GM23338 (cell line): Measurements from ENCODE around the gene OMP. TPM values are rescaled to one million over a fixed set of nuclear protein-coding genes. Genes with fewer than 3 reads are reported as not detected.

Source experiments
- ATAC-seq: fragments of 200-7000 bp; cut with Tn5 transposase; 3 replicates; pipeline ENCODE4 v1.9.1; 2020
- DNase-seq: peaks from one replicate; pipeline ENCODE4 v3.0.0-alpha.2; 2015; ENCODE audit warnings: low spot score
- H2AFZ ChIP-seq: fragments of 200-600 bp; sonication (generic); 2 replicates; pipeline ENCODE4 v1.8.0; 2016; ENCODE audit warnings: antibody characterized with exemption, mild to moderate bottlenecking, moderate library complexity
- H3F3A ChIP-seq: fragments of 200-600 bp; sonication (generic); replicated peaks from 2 replicates; pipeline ENCODE4 v1.8.0; 2017; ENCODE audit warnings: antibody characterized with exemption, mixed run types, low read depth
- H3K27ac ChIP-seq: fragments of 200-600 bp; sonication (generic); 2 replicates; pipeline ENCODE4 v1.6.1; 2016; ENCODE audit warnings: low read depth
- H3K27me3 ChIP-seq: fragments of 200-600 bp; sonication (generic); 2 replicates; pipeline ENCODE4 v1.8.0; 2016; ENCODE audit warnings: mild to moderate bottlenecking, mixed run types, moderate library complexity; ENCODE audit not compliant: insufficient read depth
- H3K36me3 ChIP-seq: fragments of 200-600 bp; sonication (generic); 2 replicates; pipeline ENCODE4 v1.8.0; 2016; ENCODE audit warnings: mild to moderate bottlenecking; ENCODE audit not compliant: insufficient read depth
- H3K4me1 ChIP-seq: fragments of 200-600 bp; sonication (generic); 2 replicates; pipeline ENCODE4 v1.8.0; 2016; ENCODE audit warnings: mild to moderate bottlenecking, moderate library complexity; ENCODE audit not compliant: insufficient read depth
- H3K4me2 ChIP-seq: fragments of 200-600 bp; sonication (generic); 2 replicates; pipeline ENCODE4 v1.7.1; 2017; ENCODE audit warnings: mixed run types
- H3K4me3 ChIP-seq: fragments of 200-600 bp; sonication (generic); 2 replicates; pipeline ENCODE4 v1.6.1; 2016; ENCODE audit warnings: mixed run types
- H3K79me2 ChIP-seq: fragments of 200-600 bp; sonication (generic); replicated peaks from 2 replicates; pipeline ENCODE4 v1.8.0; 2017; ENCODE audit warnings: mild to moderate bottlenecking; ENCODE audit not compliant: insufficient read depth
- H3K9me2 ChIP-seq: fragments of 200-600 bp; sonication (generic); 2 replicates; pipeline ENCODE4 v1.8.0; 2017; ENCODE audit not compliant: insufficient read depth
- H4K20me1 ChIP-seq: fragments of 200-600 bp; sonication (generic); replicated peaks from 2 replicates; pipeline ENCODE4 v1.8.0; 2017; ENCODE audit warnings: mild to moderate bottlenecking; ENCODE audit not compliant: insufficient read depth
- H3K27ac Mint-ChIP-seq: 2 replicates; pipeline ENCODE4 v1.8.0; 2020; ENCODE audit warnings: inconsistent platforms, mild to moderate bottlenecking, moderate library complexity, mixed read lengths
- H3K27me3 Mint-ChIP-seq: 3 replicates; pipeline ENCODE4 v1.8.0; 2022; ENCODE audit warnings: low read depth, mild to moderate bottlenecking, moderate library complexity, mixed read lengths, inconsistent platforms; ENCODE audit not compliant: insufficient read depth, poor library complexity
- H3K36me3 Mint-ChIP-seq: 3 replicates; pipeline ENCODE4 v1.8.0; 2021; ENCODE audit warnings: low read depth, mild to moderate bottlenecking, inconsistent platforms, moderate library complexity, mixed read lengths
- H3K4me1 Mint-ChIP-seq: 3 replicates; pipeline ENCODE4 v1.8.0; 2020; ENCODE audit warnings: mild to moderate bottlenecking, inconsistent platforms, mixed read lengths
- H3K4me3 Mint-ChIP-seq: 3 replicates; pipeline ENCODE4 v1.8.0; 2021; ENCODE audit warnings: moderate library complexity, mild to moderate bottlenecking, inconsistent platforms, mixed read lengths
- H3K9me3 Mint-ChIP-seq: 3 replicates; pipeline ENCODE4 v1.8.0; 2020; ENCODE audit warnings: moderate library complexity, mild to moderate bottlenecking, inconsistent platforms, mixed read lengths
- CREB1 ChIP-seq: fragments of 250-450 bp; sonication (Bioruptor Pico); IDR thresholded peaks from 2 replicates; pipeline ENCODE4 v1.5.0; 2020; ENCODE audit warnings: low read depth, mild to moderate bottlenecking, moderate library complexity
- CTCF ChIP-seq, 2 experiments: fragments of 200-600 bp in 1 of 2; sonication (generic) in 1 of 2; conservative IDR thresholded peaks; 2 replicates each; pipeline versions ENCODE4 v1.5.1 to v1.6.1; 2016 to 2017; ENCODE audit warnings: antibody characterized with exemption in 2 of 2, low read depth in 2 of 2, mild to moderate bottlenecking in 2 of 2, moderate library complexity in 1 of 2
- ETS1 ChIP-seq: IDR thresholded peaks from 2 replicates; pipeline ENCODE4 v1.6.1; 2016; ENCODE audit warnings: antibody characterized with exemption
- EZH2 ChIP-seq: fragments of 200-600 bp; sonication (generic); IDR thresholded peaks from one replicate; pipeline ENCODE4 v1.8.0; 2017; ENCODE audit warnings: antibody characterized with exemption, mild to moderate bottlenecking, low read depth; ENCODE audit not compliant: unreplicated experiment
- EZH2phosphoT487 ChIP-seq: fragments of 200-600 bp; sonication (generic); IDR thresholded peaks from one replicate; pipeline ENCODE4 v1.8.1; 2018; ENCODE audit warnings: antibody characterized with exemption; ENCODE audit not compliant: unreplicated experiment
- JUNB ChIP-seq: IDR thresholded peaks from one replicate; pipeline ENCODE4 v1.6.1; 2016; ENCODE audit warnings: antibody characterized with exemption; ENCODE audit not compliant: unreplicated experiment
- NANOG ChIP-seq: IDR thresholded peaks from 2 replicates; pipeline ENCODE4 v1.6.1; 2016; ENCODE audit warnings: antibody characterized with exemption, borderline replicate concordance
- POLR2AphosphoS5 ChIP-seq: IDR thresholded peaks from 2 replicates; pipeline ENCODE4 v1.6.1; 2016; ENCODE audit warnings: antibody characterized with exemption, low read depth
- REST ChIP-seq: IDR thresholded peaks from one replicate; pipeline ENCODE4 v1.6.1; 2018; ENCODE audit warnings: antibody characterized with exemption; ENCODE audit not compliant: unreplicated experiment
- STAT1 ChIP-seq: IDR thresholded peaks from one replicate; pipeline ENCODE4 v1.6.1; 2016; ENCODE audit warnings: antibody characterized with exemption; ENCODE audit not compliant: unreplicated experiment
- ZNF114 ChIP-seq: fragments of 250-450 bp; sonication (Bioruptor Pico); IDR thresholded peaks from 2 replicates; pipeline ENCODE4 v1.5.0; 2020; ENCODE audit warnings: mild to moderate bottlenecking, moderate library complexity
- ZNF331 ChIP-seq: fragments of 250-450 bp; sonication (Bioruptor Pico); IDR thresholded peaks from 2 replicates; pipeline ENCODE4 v1.5.0; 2020; ENCODE audit warnings: low read depth, mild to moderate bottlenecking, moderate library complexity
- ZNF462 ChIP-seq: fragments of 250-450 bp; sonication (Bioruptor Pico); IDR thresholded peaks from 2 replicates; pipeline ENCODE4 v1.5.0; 2020; ENCODE audit warnings: mild to moderate bottlenecking, moderate library complexity
- polyA plus RNA-seq: library from polyadenylated mRNA; unstranded; fragments of >200 nt; fragmentation: Nextera tagmentation; extraction: Ambion mirVana; gene quantifications from 2 replicates; pipeline ENCODE4 v1.2.1, GENCODE V29; 2016
- total RNA-seq: library from RNA; depleted of rRNA; stranded (reverse); fragments of >200 nt; shearing (Covaris generic); gene quantifications from 2 replicates; pipeline ENCODE4 v1.2.3, GENCODE V29; 2014

Gene OMP
- total and polyA plus RNA-seq, 2 experiments from 2014 or later = 1.0 TPM; not detected in 1

GRCh38 chr11:77112641-77113381, 10.2 kb downstream of the OMP start:
- Histone ChIP-seq H3F3A (no peaks in the 10 kb centered on the region), H3K27me3 (no peaks in the 10 kb centered on the region), H3K79me2 (no peaks in the 10 kb centered on the region), H3K27ac (no peak overlapping the region), H3K4me1 (no peaks in the 10 kb centered on the region), H3K4me3 (no peak overlapping the region), H3K9me2 (no peaks in the 10 kb centered on the region), H4K20me1 (no peaks in the 10 kb centered on the region), H3K4me2 (no peak overlapping the region), H2AFZ (no peak overlapping the region), H3K36me3 (no peaks in the 10 kb centered on the region)
- H3K9me3 Mint-ChIP-seq = no peaks in the 10 kb centered on the region
- peaks cover 8% of the 10 kb centered on the region for H3K4me1 Mint-ChIP-seq
- DNase-seq = no peak
- ATAC-seq = no peak
- H3K27ac Mint-ChIP-seq = no peak overlapping the region
- TF ChIP-seq STAT1 (no peak), CREB1 (no peak), POLR2AphosphoS5 (no peak), ZNF114 (CRISPR knock-in tag) (no peak), JUNB (no peak), CTCF (conservative IDR thresholded peaks at IDR 0.05; ENCODE audit: low read depth in 2 of 2) (no peak), REST (no peak), NANOG (no peak), ZNF462 (CRISPR knock-in tag) (no peak), ZNF331 (CRISPR knock-in tag) (no peak), EZH2 (no peak), ETS1 (no peak), EZH2phosphoT487 (no peak)
- H3K4me3 Mint-ChIP-seq = no peak overlapping the region
- H3K36me3 Mint-ChIP-seq = no peaks in the 10 kb centered on the region; the same call in 2 of the 3 replicates
- H3K27me3 Mint-ChIP-seq = peaks cover 12% of the 10 kb centered on the region
